GM23338 (cell line): ENCODE measurements around the gene PLEKHG4. TPM values are rescaled to one million over a fixed set of nuclear protein-coding genes. Genes with fewer than 3 reads are reported as not detected.

ENCODE experiments used
- ATAC-seq: fragments of 200-7000 bp; cut with Tn5 transposase; 3 replicates; pipeline ENCODE4 v1.9.1; 2020
- DNase-seq: peaks from one replicate; pipeline ENCODE4 v3.0.0-alpha.2; 2015; ENCODE audit warnings: low spot score
- H2AFZ ChIP-seq: fragments of 200-600 bp; sonication (generic); 2 replicates; pipeline ENCODE4 v1.8.0; 2016; ENCODE audit warnings: antibody characterized with exemption, mild to moderate bottlenecking, moderate library complexity
- H3F3A ChIP-seq: fragments of 200-600 bp; sonication (generic); replicated peaks from 2 replicates; pipeline ENCODE4 v1.8.0; 2017; ENCODE audit warnings: antibody characterized with exemption, mixed run types, low read depth
- H3K27ac ChIP-seq: fragments of 200-600 bp; sonication (generic); 2 replicates; pipeline ENCODE4 v1.6.1; 2016; ENCODE audit warnings: low read depth
- H3K27me3 ChIP-seq: fragments of 200-600 bp; sonication (generic); 2 replicates; pipeline ENCODE4 v1.8.0; 2016; ENCODE audit warnings: mild to moderate bottlenecking, mixed run types, moderate library complexity; ENCODE audit not compliant: insufficient read depth
- H3K36me3 ChIP-seq: fragments of 200-600 bp; sonication (generic); 2 replicates; pipeline ENCODE4 v1.8.0; 2016; ENCODE audit warnings: mild to moderate bottlenecking; ENCODE audit not compliant: insufficient read depth
- H3K4me1 ChIP-seq: fragments of 200-600 bp; sonication (generic); 2 replicates; pipeline ENCODE4 v1.8.0; 2016; ENCODE audit warnings: mild to moderate bottlenecking, moderate library complexity; ENCODE audit not compliant: insufficient read depth
- H3K4me2 ChIP-seq: fragments of 200-600 bp; sonication (generic); 2 replicates; pipeline ENCODE4 v1.7.1; 2017; ENCODE audit warnings: mixed run types
- H3K4me3 ChIP-seq: fragments of 200-600 bp; sonication (generic); 2 replicates; pipeline ENCODE4 v1.6.1; 2016; ENCODE audit warnings: mixed run types
- H3K79me2 ChIP-seq: fragments of 200-600 bp; sonication (generic); replicated peaks from 2 replicates; pipeline ENCODE4 v1.8.0; 2017; ENCODE audit warnings: mild to moderate bottlenecking; ENCODE audit not compliant: insufficient read depth
- H3K9me2 ChIP-seq: fragments of 200-600 bp; sonication (generic); 2 replicates; pipeline ENCODE4 v1.8.0; 2017; ENCODE audit not compliant: insufficient read depth
- H4K20me1 ChIP-seq: fragments of 200-600 bp; sonication (generic); replicated peaks from 2 replicates; pipeline ENCODE4 v1.8.0; 2017; ENCODE audit warnings: mild to moderate bottlenecking; ENCODE audit not compliant: insufficient read depth
- H3K27ac Mint-ChIP-seq: 2 replicates; pipeline ENCODE4 v1.8.0; 2020; ENCODE audit warnings: inconsistent platforms, mild to moderate bottlenecking, moderate library complexity, mixed read lengths
- H3K27me3 Mint-ChIP-seq: 3 replicates; pipeline ENCODE4 v1.8.0; 2022; ENCODE audit warnings: low read depth, mild to moderate bottlenecking, moderate library complexity, mixed read lengths, inconsistent platforms; ENCODE audit not compliant: insufficient read depth, poor library complexity
- H3K36me3 Mint-ChIP-seq: 3 replicates; pipeline ENCODE4 v1.8.0; 2021; ENCODE audit warnings: low read depth, mild to moderate bottlenecking, inconsistent platforms, moderate library complexity, mixed read lengths
- H3K4me1 Mint-ChIP-seq: 3 replicates; pipeline ENCODE4 v1.8.0; 2020; ENCODE audit warnings: mild to moderate bottlenecking, inconsistent platforms, mixed read lengths
- H3K4me3 Mint-ChIP-seq: 3 replicates; pipeline ENCODE4 v1.8.0; 2021; ENCODE audit warnings: moderate library complexity, mild to moderate bottlenecking, inconsistent platforms, mixed read lengths
- H3K9me3 Mint-ChIP-seq: 3 replicates; pipeline ENCODE4 v1.8.0; 2020; ENCODE audit warnings: moderate library complexity, mild to moderate bottlenecking, inconsistent platforms, mixed read lengths
- CREB1 ChIP-seq: fragments of 250-450 bp; sonication (Bioruptor Pico); IDR thresholded peaks from 2 replicates; pipeline ENCODE4 v1.5.0; 2020; ENCODE audit warnings: low read depth, mild to moderate bottlenecking, moderate library complexity
- EZH2 ChIP-seq: fragments of 200-600 bp; sonication (generic); IDR thresholded peaks from one replicate; pipeline ENCODE4 v1.8.0; 2017; ENCODE audit warnings: antibody characterized with exemption, mild to moderate bottlenecking, low read depth; ENCODE audit not compliant: unreplicated experiment
- JUNB ChIP-seq: IDR thresholded peaks from one replicate; pipeline ENCODE4 v1.6.1; 2016; ENCODE audit warnings: antibody characterized with exemption; ENCODE audit not compliant: unreplicated experiment
- STAT1 ChIP-seq: IDR thresholded peaks from one replicate; pipeline ENCODE4 v1.6.1; 2016; ENCODE audit warnings: antibody characterized with exemption; ENCODE audit not compliant: unreplicated experiment
- ZNF114 ChIP-seq: fragments of 250-450 bp; sonication (Bioruptor Pico); IDR thresholded peaks from 2 replicates; pipeline ENCODE4 v1.5.0; 2020; ENCODE audit warnings: mild to moderate bottlenecking, moderate library complexity
- ZNF331 ChIP-seq: fragments of 250-450 bp; sonication (Bioruptor Pico); IDR thresholded peaks from 2 replicates; pipeline ENCODE4 v1.5.0; 2020; ENCODE audit warnings: low read depth, mild to moderate bottlenecking, moderate library complexity
- long read RNA-seq: library from polyadenylated mRNA; unstranded; transcript quantifications from one replicate; pipeline ENCODE4 v2.0.0, GENCODE V29; 2020; ENCODE audit not compliant: unreplicated experiment
- polyA plus RNA-seq: library from polyadenylated mRNA; unstranded; fragments of >200 nt; fragmentation: Nextera tagmentation; extraction: Ambion mirVana; gene quantifications from 2 replicates; pipeline ENCODE4 v1.2.1, GENCODE V29; 2016
- total RNA-seq: library from RNA; depleted of rRNA; stranded (reverse); fragments of >200 nt; shearing (Covaris generic); gene quantifications from 2 replicates; pipeline ENCODE4 v1.2.3, GENCODE V29; 2014; rRNA removed
- TF ChIP-seq, protein P1 (sequence below): IDR thresholded peaks from one replicate; pipeline ENCODE4 v1.6.1; 2018; ENCODE audit warnings: antibody characterized with exemption; ENCODE audit not compliant: unreplicated experiment
- TF ChIP-seq, protein P2 (sequence below): fragments of 250-450 bp; sonication (Bioruptor Pico); IDR thresholded peaks from 2 replicates; pipeline ENCODE4 v1.5.0; 2020; ENCODE audit warnings: mild to moderate bottlenecking, moderate library complexity
- TF ChIP-seq, protein P3 (sequence below): IDR thresholded peaks from 2 replicates; pipeline ENCODE4 v1.6.1; 2016; ENCODE audit warnings: antibody characterized with exemption

PLEKHG4 gene, protein sequence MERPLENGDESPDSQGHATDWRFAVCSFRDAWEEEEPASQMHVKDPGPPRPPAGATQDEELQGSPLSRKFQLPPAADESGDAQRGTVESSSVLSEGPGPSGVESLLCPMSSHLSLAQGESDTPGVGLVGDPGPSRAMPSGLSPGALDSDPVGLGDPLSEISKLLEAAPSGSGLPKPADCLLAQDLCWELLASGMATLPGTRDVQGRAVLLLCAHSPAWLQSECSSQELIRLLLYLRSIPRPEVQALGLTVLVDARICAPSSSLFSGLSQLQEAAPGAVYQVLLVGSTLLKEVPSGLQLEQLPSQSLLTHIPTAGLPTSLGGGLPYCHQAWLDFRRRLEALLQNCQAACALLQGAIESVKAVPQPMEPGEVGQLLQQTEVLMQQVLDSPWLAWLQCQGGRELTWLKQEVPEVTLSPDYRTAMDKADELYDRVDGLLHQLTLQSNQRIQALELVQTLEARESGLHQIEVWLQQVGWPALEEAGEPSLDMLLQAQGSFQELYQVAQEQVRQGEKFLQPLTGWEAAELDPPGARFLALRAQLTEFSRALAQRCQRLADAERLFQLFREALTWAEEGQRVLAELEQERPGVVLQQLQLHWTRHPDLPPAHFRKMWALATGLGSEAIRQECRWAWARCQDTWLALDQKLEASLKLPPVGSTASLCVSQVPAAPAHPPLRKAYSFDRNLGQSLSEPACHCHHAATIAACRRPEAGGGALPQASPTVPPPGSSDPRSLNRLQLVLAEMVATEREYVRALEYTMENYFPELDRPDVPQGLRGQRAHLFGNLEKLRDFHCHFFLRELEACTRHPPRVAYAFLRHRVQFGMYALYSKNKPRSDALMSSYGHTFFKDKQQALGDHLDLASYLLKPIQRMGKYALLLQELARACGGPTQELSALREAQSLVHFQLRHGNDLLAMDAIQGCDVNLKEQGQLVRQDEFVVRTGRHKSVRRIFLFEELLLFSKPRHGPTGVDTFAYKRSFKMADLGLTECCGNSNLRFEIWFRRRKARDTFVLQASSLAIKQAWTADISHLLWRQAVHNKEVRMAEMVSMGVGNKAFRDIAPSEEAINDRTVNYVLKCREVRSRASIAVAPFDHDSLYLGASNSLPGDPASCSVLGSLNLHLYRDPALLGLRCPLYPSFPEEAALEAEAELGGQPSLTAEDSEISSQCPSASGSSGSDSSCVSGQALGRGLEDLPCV
- total RNA-seq (10.3 and 17.1 TPM in 2 replicates), polyA plus RNA-seq (3.2 and 4.9 TPM in 2 replicates)
- long read RNA-seq, partial matches to known transcripts = 2 of 2 reads
- long read RNA-seq, other reads (novel, unspliced or antisense) = 0 of 2 reads

DNA sequence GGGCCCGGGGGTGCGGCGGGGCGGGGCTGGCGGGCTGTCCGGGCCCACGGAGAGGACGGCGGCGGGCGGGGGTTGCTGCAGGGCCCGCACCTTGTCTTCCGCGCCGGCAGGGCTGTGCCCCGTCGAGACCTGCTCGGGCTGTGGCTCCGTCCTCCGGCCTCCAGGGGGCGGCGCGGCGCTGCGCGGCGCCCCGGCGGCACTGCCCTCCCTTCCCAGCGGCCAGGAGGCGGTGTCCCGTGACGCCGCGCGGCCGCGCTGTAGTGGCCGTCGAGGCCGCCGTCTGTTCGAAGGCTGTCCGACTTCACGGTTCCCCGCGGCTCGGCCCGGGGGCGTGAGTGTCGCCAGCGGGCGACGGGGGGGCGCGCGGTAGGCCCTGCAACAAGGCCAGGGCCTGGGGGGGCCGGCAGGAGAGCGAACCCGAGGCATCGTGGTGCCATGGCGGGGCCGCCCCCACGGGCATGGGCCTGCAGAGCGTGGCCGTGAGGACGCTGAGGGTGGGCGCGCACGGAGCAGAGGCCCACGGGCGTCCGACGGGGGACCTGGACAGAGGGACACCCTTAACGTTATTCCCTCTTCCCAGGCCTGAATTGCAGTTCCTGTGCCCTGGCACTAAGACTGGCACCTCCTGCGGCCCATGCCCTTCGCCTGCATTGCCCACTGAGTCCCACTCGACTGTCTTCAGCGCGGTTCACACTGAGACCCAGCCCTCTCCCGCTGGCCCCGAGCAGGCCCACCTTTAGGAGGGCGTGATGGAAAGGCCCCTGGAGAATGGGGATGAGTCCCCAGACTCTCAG lies at the start of gene PLEKHG4:
Gene PLEKHG4 (plus strand): TSS at position 237 of the 794 bp plus-strand sequence. CDS start 513 bp downstream, at position 750.
- no peaks in the 10 kb centered on the region for H3K9me3 Mint-ChIP-seq
- peaks cover 5% of the 10 kb centered on the region; the same call in 2 of the 3 replicates for H3K36me3 Mint-ChIP-seq
- H3K27ac Mint-ChIP-seq = no peak within 1 kb of the TSS
- Histone ChIP-seq H3K36me3 (no peaks in the 10 kb centered on the region), H3K27me3 (peaks cover 13% of the 10 kb centered on the region), H2AFZ (peak within 1 kb of the TSS; percentile 85), H3K27ac (no peak within 1 kb of the TSS), H3K9me2 (no peaks in the 10 kb centered on the region), H3F3A (no peaks in the 10 kb centered on the region), H3K4me2 (peak within 1 kb of the TSS; percentile 87), H3K4me3 (peak within 1 kb of the TSS; percentile 60), H3K4me1 (peaks cover 5% of the 10 kb centered on the region; the same call in 1 of the 2 replicates), H3K79me2 (no peaks in the 10 kb centered on the region), H4K20me1 (no peaks in the 10 kb centered on the region)
- peak; percentile 86 for DNase-seq
- peak within 1 kb of the TSS; percentile 80 for H3K4me3 Mint-ChIP-seq
- H3K4me1 Mint-ChIP-seq = peaks cover 2% of the 10 kb centered on the region; the same call in 2 of the 3 replicates
- peaks cover 6% of the 10 kb centered on the region for H3K27me3 Mint-ChIP-seq
- peak; percentile 93 for ATAC-seq
- TF ChIP-seq, protein P1, sequence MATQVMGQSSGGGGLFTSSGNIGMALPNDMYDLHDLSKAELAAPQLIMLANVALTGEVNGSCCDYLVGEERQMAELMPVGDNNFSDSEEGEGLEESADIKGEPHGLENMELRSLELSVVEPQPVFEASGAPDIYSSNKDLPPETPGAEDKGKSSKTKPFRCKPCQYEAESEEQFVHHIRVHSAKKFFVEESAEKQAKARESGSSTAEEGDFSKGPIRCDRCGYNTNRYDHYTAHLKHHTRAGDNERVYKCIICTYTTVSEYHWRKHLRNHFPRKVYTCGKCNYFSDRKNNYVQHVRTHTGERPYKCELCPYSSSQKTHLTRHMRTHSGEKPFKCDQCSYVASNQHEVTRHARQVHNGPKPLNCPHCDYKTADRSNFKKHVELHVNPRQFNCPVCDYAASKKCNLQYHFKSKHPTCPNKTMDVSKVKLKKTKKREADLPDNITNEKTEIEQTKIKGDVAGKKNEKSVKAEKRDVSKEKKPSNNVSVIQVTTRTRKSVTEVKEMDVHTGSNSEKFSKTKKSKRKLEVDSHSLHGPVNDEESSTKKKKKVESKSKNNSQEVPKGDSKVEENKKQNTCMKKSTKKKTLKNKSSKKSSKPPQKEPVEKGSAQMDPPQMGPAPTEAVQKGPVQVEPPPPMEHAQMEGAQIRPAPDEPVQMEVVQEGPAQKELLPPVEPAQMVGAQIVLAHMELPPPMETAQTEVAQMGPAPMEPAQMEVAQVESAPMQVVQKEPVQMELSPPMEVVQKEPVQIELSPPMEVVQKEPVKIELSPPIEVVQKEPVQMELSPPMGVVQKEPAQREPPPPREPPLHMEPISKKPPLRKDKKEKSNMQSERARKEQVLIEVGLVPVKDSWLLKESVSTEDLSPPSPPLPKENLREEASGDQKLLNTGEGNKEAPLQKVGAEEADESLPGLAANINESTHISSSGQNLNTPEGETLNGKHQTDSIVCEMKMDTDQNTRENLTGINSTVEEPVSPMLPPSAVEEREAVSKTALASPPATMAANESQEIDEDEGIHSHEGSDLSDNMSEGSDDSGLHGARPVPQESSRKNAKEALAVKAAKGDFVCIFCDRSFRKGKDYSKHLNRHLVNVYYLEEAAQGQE = no peak
- TF ChIP-seq CREB1 = peak; percentile 62; the same call in 1 of the 2 replicates
- TF ChIP-seq ZNF331 (CRISPR knock-in tag) = no peak
- no peak for TF ChIP-seq STAT1
- TF ChIP-seq EZH2 = no peak
- 0 out of 2 replicates have a peak, but pooled peaks have one; percentile 17 for TF ChIP-seq ZNF114 (CRISPR knock-in tag)
- TF ChIP-seq JUNB = no peak
- TF ChIP-seq, protein P2, sequence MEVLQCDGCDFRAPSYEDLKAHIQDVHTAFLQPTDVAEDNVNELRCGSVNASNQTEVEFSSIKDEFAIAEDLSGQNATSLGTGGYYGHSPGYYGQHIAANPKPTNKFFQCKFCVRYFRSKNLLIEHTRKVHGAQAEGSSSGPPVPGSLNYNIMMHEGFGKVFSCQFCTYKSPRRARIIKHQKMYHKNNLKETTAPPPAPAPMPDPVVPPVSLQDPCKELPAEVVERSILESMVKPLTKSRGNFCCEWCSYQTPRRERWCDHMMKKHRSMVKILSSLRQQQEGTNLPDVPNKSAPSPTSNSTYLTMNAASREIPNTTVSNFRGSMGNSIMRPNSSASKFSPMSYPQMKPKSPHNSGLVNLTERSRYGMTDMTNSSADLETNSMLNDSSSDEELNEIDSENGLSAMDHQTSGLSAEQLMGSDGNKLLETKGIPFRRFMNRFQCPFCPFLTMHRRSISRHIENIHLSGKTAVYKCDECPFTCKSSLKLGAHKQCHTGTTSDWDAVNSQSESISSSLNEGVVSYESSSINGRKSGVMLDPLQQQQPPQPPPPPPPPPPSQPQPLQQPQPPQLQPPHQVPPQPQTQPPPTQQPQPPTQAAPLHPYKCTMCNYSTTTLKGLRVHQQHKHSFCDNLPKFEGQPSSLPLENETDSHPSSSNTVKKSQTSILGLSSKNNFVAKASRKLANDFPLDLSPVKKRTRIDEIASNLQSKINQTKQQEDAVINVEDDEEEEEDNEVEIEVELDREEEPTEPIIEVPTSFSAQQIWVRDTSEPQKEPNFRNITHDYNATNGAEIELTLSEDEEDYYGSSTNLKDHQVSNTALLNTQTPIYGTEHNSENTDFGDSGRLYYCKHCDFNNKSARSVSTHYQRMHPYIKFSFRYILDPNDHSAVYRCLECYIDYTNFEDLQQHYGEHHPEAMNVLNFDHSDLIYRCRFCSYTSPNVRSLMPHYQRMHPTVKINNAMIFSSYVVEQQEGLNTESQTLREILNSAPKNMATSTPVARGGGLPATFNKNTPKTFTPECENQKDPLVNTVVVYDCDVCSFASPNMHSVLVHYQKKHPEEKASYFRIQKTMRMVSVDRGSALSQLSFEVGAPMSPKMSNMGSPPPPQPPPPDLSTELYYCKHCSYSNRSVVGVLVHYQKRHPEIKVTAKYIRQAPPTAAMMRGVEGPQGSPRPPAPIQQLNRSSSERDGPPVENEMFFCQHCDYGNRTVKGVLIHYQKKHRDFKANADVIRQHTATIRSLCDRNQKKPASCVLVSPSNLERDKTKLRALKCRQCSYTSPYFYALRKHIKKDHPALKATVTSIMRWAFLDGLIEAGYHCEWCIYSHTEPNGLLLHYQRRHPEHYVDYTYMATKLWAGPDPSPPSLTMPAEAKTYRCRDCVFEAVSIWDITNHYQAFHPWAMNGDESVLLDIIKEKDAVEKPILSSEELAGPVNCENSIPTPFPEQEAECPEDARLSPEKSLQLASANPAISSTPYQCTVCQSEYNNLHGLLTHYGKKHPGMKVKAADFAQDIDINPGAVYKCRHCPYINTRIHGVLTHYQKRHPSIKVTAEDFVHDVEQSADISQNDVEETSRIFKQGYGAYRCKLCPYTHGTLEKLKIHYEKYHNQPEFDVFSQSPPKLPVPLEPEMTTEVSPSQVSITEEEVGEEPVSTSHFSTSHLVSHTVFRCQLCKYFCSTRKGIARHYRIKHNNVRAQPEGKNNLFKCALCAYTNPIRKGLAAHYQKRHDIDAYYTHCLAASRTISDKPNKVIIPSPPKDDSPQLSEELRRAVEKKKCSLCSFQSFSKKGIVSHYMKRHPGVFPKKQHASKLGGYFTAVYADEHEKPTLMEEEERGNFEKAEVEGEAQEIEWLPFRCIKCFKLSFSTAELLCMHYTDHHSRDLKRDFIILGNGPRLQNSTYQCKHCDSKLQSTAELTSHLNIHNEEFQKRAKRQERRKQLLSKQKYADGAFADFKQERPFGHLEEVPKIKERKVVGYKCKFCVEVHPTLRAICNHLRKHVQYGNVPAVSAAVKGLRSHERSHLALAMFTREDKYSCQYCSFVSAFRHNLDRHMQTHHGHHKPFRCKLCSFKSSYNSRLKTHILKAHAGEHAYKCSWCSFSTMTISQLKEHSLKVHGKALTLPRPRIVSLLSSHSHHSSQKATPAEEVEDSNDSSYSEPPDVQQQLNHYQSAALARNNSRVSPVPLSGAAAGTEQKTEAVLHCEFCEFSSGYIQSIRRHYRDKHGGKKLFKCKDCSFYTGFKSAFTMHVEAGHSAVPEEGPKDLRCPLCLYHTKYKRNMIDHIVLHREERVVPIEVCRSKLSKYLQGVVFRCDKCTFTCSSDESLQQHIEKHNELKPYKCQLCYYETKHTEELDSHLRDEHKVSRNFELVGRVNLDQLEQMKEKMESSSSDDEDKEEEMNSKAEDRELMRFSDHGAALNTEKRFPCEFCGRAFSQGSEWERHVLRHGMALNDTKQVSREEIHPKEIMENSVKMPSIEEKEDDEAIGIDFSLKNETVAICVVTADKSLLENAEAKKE (CRISPR knock-in tag) = no peak
- TF ChIP-seq, protein P3, sequence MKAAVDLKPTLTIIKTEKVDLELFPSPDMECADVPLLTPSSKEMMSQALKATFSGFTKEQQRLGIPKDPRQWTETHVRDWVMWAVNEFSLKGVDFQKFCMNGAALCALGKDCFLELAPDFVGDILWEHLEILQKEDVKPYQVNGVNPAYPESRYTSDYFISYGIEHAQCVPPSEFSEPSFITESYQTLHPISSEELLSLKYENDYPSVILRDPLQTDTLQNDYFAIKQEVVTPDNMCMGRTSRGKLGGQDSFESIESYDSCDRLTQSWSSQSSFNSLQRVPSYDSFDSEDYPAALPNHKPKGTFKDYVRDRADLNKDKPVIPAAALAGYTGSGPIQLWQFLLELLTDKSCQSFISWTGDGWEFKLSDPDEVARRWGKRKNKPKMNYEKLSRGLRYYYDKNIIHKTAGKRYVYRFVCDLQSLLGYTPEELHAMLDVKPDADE = no peak
